Adipocyte (in vitro differentiated cells): ENCODE measurements around the gene PDCL2.
A peak's percentile ranks its signal among the peaks of the same experiment; 100 is the strongest.
"Not testable (repeated sequence)": the region's sequence is repeated elsewhere in the genome, so short reads cannot be mapped to it uniquely, and the experiment has no call there.

Experiments used
- DNase-seq: peaks from one replicate; pipeline ENCODE4 v3.0.0-alpha.2; 2015; ENCODE audit warnings: low read depth
- H3K27me3 ChIP-seq: replicated peaks from 2 replicates; pipeline ENCODE4 v1.7.0; 2013; ENCODE audit warnings: mild to moderate bottlenecking, low read length, moderate library complexity; ENCODE audit not compliant: control insufficient read depth, insufficient read depth
- H3K36me3 ChIP-seq: 2 replicates; pipeline ENCODE4 v1.7.0; 2013; ENCODE audit warnings: low read length, mild to moderate bottlenecking, moderate library complexity; ENCODE audit not compliant: control insufficient read depth, insufficient read depth, severe bottlenecking
- H3K4me1 ChIP-seq: 2 replicates; pipeline ENCODE4 v1.7.0; 2013; ENCODE audit warnings: mild to moderate bottlenecking, low read length, moderate library complexity; ENCODE audit not compliant: control insufficient read depth, insufficient read depth
- H3K4me3 ChIP-seq: 2 replicates; pipeline ENCODE4 v1.7.0; 2013; ENCODE audit warnings: mild to moderate bottlenecking, low read length, moderate library complexity
- H3K9ac ChIP-seq: 2 replicates; pipeline ENCODE4 v1.7.0; 2013; ENCODE audit warnings: mild to moderate bottlenecking, low read length, moderate library complexity
- H3K9me3 ChIP-seq: 2 replicates; pipeline ENCODE4 v1.7.0; 2013; ENCODE audit warnings: mild to moderate bottlenecking, low read length, moderate library complexity; ENCODE audit not compliant: control insufficient read depth

PDCL2 gene

GRCh38 chr4:55592014-55592413, at the start of gene PDCL2:
PDCL2 (minus strand) TSS chr4:55592245; CDS start chr4:55592109, 136 bp downstream.
- H3K27me3 ChIP-seq = no peaks in the 10 kb centered on the region
- H3K9me3 ChIP-seq = peaks cover 11% of the 10 kb centered on the region
- no peaks in the 10 kb centered on the region for H3K4me1 ChIP-seq
- no peak within 1 kb of the TSS for H3K4me3 ChIP-seq
- no peaks in the 10 kb centered on the region for H3K36me3 ChIP-seq
- no peak within 1 kb of the TSS for H3K9ac ChIP-seq
- DNase-seq = no peak

- H3K9ac ChIP-seq = no peak overlapping the region
- H3K4me1 ChIP-seq = peaks cover 4% of the 10 kb centered on the region
- DNase-seq = no peak
- H3K9me3 ChIP-seq = no peaks in the 10 kb centered on the region
- H3K27me3 ChIP-seq = peaks cover 40% of the 10 kb centered on the region
- no peaks in the 10 kb centered on the region for H3K36me3 ChIP-seq
- no peak overlapping the region for H3K4me3 ChIP-seq
These were observed 45.3 kb upstream of the PDCL2 start for GRCh38 chr4:55637272-55637820.

GRCh38 chr4:55636656-55636999, 44.6 kb upstream of the PDCL2 start:
- H3K4me1 ChIP-seq = peaks cover 4% of the 10 kb centered on the region
- H3K9ac ChIP-seq = no peak overlapping the region
- no peak for DNase-seq
- no peaks in the 10 kb centered on the region for H3K36me3 ChIP-seq
- H3K27me3 ChIP-seq = peaks cover 39% of the 10 kb centered on the region
- H3K4me3 ChIP-seq = peak overlapping the region; percentile 44
- peaks cover 2% of the 10 kb centered on the region for H3K9me3 ChIP-seq

- Histone ChIP-seq H3K27me3 (peaks cover 36% of the 10 kb centered on the region), H3K9me3 (peaks cover 6% of the 10 kb centered on the region), H3K4me1 (peaks cover 4% of the 10 kb centered on the region), H3K4me3 (peak within 1 kb of the TSS; percentile 44), H3K9ac (no peak within 1 kb of the TSS), H3K36me3 (no peaks in the 10 kb centered on the region)
- DNase-seq = peak; percentile 22
These were observed 44.0 kb upstream of the PDCL2 start, which contains the start of gene NMU for GRCh38 chr4:55635741-55636655. NMU (minus strand) TSS chr4:55636298; CDS start chr4:55636192, 106 bp downstream.

DNA sequence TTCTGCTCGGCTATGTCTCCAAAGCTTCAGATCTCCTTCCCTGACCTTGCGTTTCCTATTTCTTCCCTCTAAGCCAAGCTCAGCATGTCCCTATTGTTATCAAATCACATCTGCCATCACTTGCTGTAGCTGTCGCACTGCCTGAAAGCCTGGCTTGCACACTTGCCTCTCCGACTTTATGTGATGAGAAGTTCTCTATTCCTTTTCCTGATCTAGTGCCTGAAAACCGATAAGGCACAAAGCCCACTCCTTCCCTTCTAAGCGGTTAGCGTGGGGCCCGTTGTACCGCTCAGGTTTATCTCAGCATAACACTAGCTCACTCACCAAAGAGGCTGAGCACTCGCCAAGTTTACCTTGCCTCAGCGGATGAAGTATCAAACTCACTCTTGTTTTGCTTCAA, 43.2 kb upstream of the PDCL2 start:
- DNase-seq = no peak
- no peak overlapping the region for H3K4me3 ChIP-seq
- H3K9me3 ChIP-seq = peaks cover 9% of the 10 kb centered on the region
- H3K27me3 ChIP-seq = peaks cover 31% of the 10 kb centered on the region
- H3K36me3 ChIP-seq = no peaks in the 10 kb centered on the region
- H3K4me1 ChIP-seq = peaks cover 4% of the 10 kb centered on the region
- no peak overlapping the region for H3K9ac ChIP-seq

DNA sequence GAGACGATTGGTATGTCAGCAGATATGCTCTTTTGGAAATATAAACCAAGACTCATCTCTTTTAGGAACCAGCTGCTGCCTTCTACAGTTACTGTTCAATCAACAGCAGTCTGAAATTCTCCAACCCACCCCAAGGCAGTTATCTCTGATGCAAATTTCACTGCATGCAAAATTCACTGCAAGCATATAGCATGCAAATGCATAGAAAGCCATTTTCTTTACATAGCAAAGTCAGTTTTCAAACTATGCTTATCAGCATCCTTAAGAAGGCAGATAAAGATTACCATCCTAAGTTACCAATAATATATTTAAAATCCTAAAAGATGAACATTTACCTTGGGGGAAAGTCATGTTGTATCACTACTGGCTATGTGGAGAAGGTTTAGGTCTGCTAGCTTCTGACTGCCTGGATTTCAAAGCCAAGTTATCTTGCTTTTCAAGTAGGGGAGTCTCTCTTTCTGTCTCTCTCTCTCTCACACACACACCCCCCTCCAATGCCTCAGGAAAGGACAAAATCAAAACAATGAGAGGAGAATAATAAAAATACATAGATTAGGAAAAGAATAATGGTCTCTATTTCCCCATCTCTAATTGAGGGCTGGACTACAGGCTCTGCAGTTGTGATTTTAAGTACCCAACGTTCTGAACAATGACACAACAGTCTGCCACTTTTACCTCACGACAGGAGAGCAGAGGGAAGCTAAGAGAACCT, 42.5 kb upstream of the PDCL2 start:
- peaks cover 9% of the 10 kb centered on the region for H3K9me3 ChIP-seq
- H3K4me1 ChIP-seq = peaks cover 4% of the 10 kb centered on the region
- H3K9ac ChIP-seq = no peak overlapping the region
- H3K36me3 ChIP-seq = no peaks in the 10 kb centered on the region
- no peak for DNase-seq
- H3K27me3 ChIP-seq = peaks cover 27% of the 10 kb centered on the region
- no peak overlapping the region for H3K4me3 ChIP-seq

DNA sequence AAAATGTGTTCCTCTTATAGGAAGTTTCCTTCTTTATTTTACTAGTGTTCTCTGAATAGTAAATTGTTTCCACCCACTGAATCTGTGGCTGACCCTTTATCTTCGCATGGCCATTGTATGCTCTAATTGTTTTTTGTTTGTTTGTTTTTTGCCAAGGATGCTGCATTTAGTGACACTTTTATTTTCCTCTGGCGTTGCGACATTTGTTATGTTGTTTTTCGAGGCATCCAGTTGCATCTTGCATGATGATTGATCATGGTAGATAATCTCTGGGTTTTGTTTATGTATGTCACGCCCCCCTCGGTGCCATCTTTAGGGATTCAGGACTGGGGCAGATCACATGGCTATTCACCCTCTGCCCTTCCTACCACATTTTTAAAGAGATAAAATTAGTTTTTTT, 41.9 kb upstream of the PDCL2 start:
- H3K9ac ChIP-seq = no peak overlapping the region
- H3K36me3 ChIP-seq = no peaks in the 10 kb centered on the region
- no peak overlapping the region for H3K4me3 ChIP-seq
- H3K9me3 ChIP-seq = peaks cover 9% of the 10 kb centered on the region
- no peak for DNase-seq
- peaks cover 27% of the 10 kb centered on the region for H3K27me3 ChIP-seq
- peaks cover 4% of the 10 kb centered on the region for H3K4me1 ChIP-seq

DNA sequence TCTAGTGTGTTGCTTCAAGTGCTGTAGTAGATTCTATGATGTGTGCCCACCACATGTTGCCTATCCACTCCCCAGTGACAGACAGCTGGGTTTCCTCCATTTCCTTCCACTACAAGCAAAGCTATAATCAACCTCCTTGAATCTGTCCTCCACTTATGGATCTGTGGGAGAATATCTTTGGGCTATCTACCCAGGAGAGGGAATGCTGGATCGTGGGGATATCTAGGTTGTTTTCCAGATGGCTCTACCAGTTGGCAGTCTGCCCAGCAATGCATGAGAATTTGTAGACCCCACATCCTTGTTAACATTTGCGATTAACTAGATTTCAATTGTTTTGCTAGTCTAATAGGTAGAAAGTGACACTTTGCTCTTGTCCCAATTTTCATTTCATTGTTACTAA, 33.8 kb upstream of the PDCL2 start:
- peaks cover 3% of the 10 kb centered on the region for H3K9me3 ChIP-seq
- no peak overlapping the region for H3K9ac ChIP-seq
- H3K4me3 ChIP-seq = no peak overlapping the region
- H3K36me3 ChIP-seq = no peaks in the 10 kb centered on the region
- no peaks in the 10 kb centered on the region for H3K4me1 ChIP-seq
- no peak for DNase-seq
- H3K27me3 ChIP-seq = no peaks in the 10 kb centered on the region

DNA sequence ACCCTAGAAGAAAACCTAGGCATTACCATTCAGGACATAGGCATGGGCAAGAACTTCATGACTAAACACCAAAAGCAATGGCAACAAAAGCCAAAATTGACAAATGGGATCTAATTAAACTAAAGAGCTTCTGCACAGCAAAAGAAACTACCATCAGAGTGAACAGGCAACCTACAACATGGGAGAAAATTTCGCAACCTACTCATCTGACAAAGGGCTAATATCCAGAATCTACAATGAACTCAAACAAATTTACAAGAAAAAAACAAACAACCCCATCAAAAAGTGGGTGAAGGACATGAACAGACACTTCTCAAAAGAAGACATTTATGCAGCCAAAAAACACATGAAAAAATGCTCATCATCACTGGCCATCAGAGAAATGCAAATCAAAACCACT, 32.0 kb upstream of the PDCL2 start:
- not testable (repeated sequence) for H3K36me3 ChIP-seq, H3K4me1 ChIP-seq, DNase-seq, H3K9me3 ChIP-seq, H3K27me3 ChIP-seq, H3K4me3 ChIP-seq, H3K9ac ChIP-seq

DNA sequence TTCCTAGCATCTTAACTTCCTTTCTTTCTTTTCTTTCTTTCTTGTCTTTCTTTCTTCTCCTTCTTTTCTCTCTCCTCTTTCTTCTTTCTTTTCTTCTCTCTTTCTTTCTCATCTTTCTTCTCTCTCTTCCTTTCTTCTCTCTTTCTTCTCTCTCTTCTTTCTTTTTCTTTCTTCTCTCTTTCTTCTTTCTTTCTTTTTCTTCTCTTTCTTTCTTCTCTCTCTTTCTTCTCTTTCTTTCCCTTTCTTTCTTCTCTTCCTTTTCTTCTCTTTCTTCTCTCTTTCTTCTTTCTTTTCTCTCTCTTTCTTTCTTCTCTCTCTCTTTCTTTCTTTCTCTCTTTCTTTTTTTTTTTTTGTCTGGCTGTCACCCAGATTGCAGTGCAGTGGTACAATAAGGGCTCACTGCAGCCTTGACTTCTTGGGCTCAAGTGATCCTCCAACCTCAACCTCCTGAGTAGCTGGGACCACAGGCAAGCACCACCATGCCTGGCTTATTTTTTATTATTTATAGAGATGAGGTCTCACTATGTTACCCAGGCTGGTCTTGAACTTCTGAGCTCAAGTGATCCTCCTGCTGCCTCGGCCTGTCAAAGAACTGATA, 26.6 kb upstream of the PDCL2 start:
- H3K4me3 ChIP-seq = no peak overlapping the region
- no peaks in the 10 kb centered on the region for H3K9me3 ChIP-seq
- H3K27me3 ChIP-seq = no peaks in the 10 kb centered on the region
- no peak overlapping the region for H3K9ac ChIP-seq
- no peaks in the 10 kb centered on the region for H3K36me3 ChIP-seq
- H3K4me1 ChIP-seq = no peaks in the 10 kb centered on the region
- no peak for DNase-seq

DNA sequence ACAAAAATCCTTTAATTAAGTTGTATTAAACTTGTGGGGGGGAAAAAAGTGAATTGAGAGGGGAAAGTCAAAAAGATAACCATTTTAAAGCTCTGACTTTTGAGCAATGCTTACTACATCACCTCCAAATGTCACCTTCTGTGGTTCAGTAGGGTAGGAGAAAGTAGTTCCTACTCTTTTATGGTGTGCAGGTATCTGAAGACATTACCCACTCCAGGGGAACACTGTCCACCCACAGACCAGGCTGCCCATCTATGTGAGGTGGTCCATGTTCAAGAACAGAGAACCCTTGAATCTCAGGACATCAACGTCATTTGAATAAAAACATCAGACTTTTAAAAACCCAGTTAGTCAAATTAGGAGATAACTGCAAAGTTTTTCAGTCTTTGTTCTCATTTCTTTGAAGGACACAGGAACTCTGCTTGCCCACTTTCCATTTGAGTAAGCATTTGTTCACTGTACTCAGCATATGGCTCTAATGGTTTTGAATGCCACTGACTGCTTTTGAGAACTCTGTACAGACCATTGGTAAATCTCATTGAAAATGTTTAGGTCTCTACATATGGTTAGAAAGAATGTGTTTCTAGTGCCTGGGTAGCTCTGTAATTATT, 25.6 kb upstream of the PDCL2 start:
- no peaks in the 10 kb centered on the region for H3K4me1 ChIP-seq

More for the DNA sequence above, 25.6 kb upstream of the PDCL2 start:
- H3K9ac ChIP-seq = no peak overlapping the region
- H3K4me3 ChIP-seq = no peak overlapping the region
- no peak for DNase-seq
- H3K9me3 ChIP-seq = no peaks in the 10 kb centered on the region
- no peaks in the 10 kb centered on the region for H3K36me3 ChIP-seq
- no peaks in the 10 kb centered on the region for H3K27me3 ChIP-seq
